Prostate gland (tissue), 2 donors: ENCODE results near the gene CRMP1. TPM values are rescaled to one million over a fixed set of nuclear protein-coding genes. Genes with fewer than 3 reads are reported as not detected.

Source experiments
- DNase-seq: peaks from one replicate; pipeline ENCODE4 v3.0.0-alpha.2; 2019; ENCODE audit warnings: low spot score
- H3K27ac ChIP-seq, 2 donors: fragments of 200-600 bp; sonication (generic); 2 replicates each; pipeline ENCODE4 v1.5.1; 2017 to 2019
- H3K27me3 ChIP-seq: fragments of 200-600 bp; sonication (generic); replicated peaks from 2 replicates; pipeline ENCODE4 v1.5.1; 2019; ENCODE audit not compliant: insufficient read depth
- H3K36me3 ChIP-seq, 2 donors: fragments of 200-600 bp; sonication (generic); 1 replicate in 1 of 2; 2 replicates in 1 of 2; pipeline versions ENCODE4 v1.5.1 to v1.8.1; 2017 to 2019
- H3K4me1 ChIP-seq: fragments of 200-600 bp; sonication (generic); replicated peaks from 2 replicates; pipeline ENCODE4 v1.5.1; 2019
- H3K4me3 ChIP-seq, 2 donors: fragments of 200-600 bp; sonication (generic); 2 replicates each; pipeline ENCODE4 v1.5.1; 2017 to 2019
- H3K9me3 ChIP-seq: fragments of 200-600 bp; sonication (generic); 2 replicates; pipeline ENCODE4 v1.5.1; 2017
- CTCF ChIP-seq, 4 experiments: fragments of 200-600 bp in 2 of 4; fragments of 450-650 bp in 2 of 4; sonication (generic) in 2 of 4; IDR thresholded peaks; 1 replicate in 3 of 4; 2 replicates in 1 of 4; pipeline ENCODE4 v1.5.1; 2016 to 2019; ENCODE audit warnings: antibody characterized with exemption in 4 of 4, mild to moderate bottlenecking in 2 of 4, moderate library complexity in 2 of 4
- POLR2A ChIP-seq: fragments of 450-650 bp; IDR thresholded peaks from one replicate; pipeline ENCODE4 v1.6.1; 2016; ENCODE audit warnings: antibody characterized with exemption, mild to moderate bottlenecking
- POLR2AphosphoS5 ChIP-seq: sonication (generic); formaldehyde crosslinking; IDR thresholded peaks from one replicate; pipeline ENCODE4 v1.6.1; 2017; ENCODE audit warnings: antibody characterized with exemption
- WGBS: methylation state at CpG from one replicate; pipeline ENCODE4 v1.1.5; 2018; 5-methylcytosine and 5-hydroxymethylcytosine counted together
- intact Hi-C: fragments of 100-400 bp; cut with DNase I; formaldehyde crosslinking; loops from one replicate; pipeline ENCODE4 v1.14.2; 2022
- total RNA-seq, 2 donors: library from RNA; depleted of rRNA; stranded (reverse); fragments of >200 nt; gene quantifications; one replicate each; pipeline ENCODE4 v1.1.0, GENCODE V29; 2016

Gene CRMP1
- total RNA-seq, 2 donors from 2014 or later, result 1.4 to 6.0 TPM

GRCh38 chr4:5854929-5855328 lies 38.0 kb downstream of the CRMP1 start:
- H3K4me3 ChIP-seq, result no peak overlapping the region
- TF ChIP-seq POLR2A, result no peak
- no peak overlapping the region for H3K27ac ChIP-seq
- H3K4me1 ChIP-seq, result no peaks in the 10 kb centered on the region
- H3K9me3 ChIP-seq, result no peaks in the 10 kb centered on the region
- no peaks in the 10 kb centered on the region for H3K27me3 ChIP-seq
- H3K36me3 ChIP-seq, result no peaks in the 10 kb centered on the region
- 60% methylated on average over 3 of the region's 3 CpGs for WGBS
- no peak for DNase-seq
- intact Hi-C loops, result no loop called here

- no peak for DNase-seq
These were observed 40.2 kb downstream of the CRMP1 start for GRCh38 chr4:5852523-5853202.

GRCh38 chr4:5851637-5852301 lies 41.1 kb downstream of the CRMP1 start:
- Histone ChIP-seq H3K4me3 (no peak overlapping the region), H3K27me3 (no peaks in the 10 kb centered on the region), H3K36me3 (no peaks in the 10 kb centered on the region), H3K9me3 (no peaks in the 10 kb centered on the region), H3K27ac (no peak overlapping the region), H3K4me1 (no peaks in the 10 kb centered on the region)
- TF ChIP-seq POLR2AphosphoS5 (no peak), POLR2A (no peak), CTCF (IDR thresholded peaks at IDR 0.05) (no peak)
- intact Hi-C loops, result no loop called here
- 57% methylated on average over 4 of the region's 4 CpGs for WGBS
- no peak for DNase-seq

More at GRCh38 chr4:5852523-5853202, 40.2 kb downstream of the CRMP1 start:
- WGBS, result 66% methylated on average over 9 of the region's 9 CpGs
- TF ChIP-seq CTCF (IDR thresholded peaks at IDR 0.05) (no peak), POLR2A (no peak), POLR2AphosphoS5 (no peak)
- no peaks in the 10 kb centered on the region for H3K4me1 ChIP-seq
- intact Hi-C loops, result no loop called here
- no peak overlapping the region for H3K27ac ChIP-seq
- no peaks in the 10 kb centered on the region for H3K36me3 ChIP-seq
- no peaks in the 10 kb centered on the region for H3K9me3 ChIP-seq
- no peaks in the 10 kb centered on the region for H3K27me3 ChIP-seq
- H3K4me3 ChIP-seq, result no peak overlapping the region

GRCh38 chr4:5845035-5845905 lies 47.6 kb downstream of the CRMP1 start:
- Histone ChIP-seq H3K27ac (no peak overlapping the region), H3K36me3 (no peaks in the 10 kb centered on the region), H3K4me3 (no peak overlapping the region), H3K9me3 (no peaks in the 10 kb centered on the region), H3K27me3 (no peaks in the 10 kb centered on the region), H3K4me1 (no peaks in the 10 kb centered on the region)
- TF ChIP-seq POLR2AphosphoS5, result no peak
- no peak for TF ChIP-seq POLR2A
- TF ChIP-seq CTCF (IDR thresholded peaks at IDR 0.05), result no peak
- intact Hi-C loops, result no loop called here
- WGBS, result 58% methylated on average over 13 of the region's 13 CpGs
- DNase-seq, result no peak
